ENCODE results near the gene CCDC171. TPM values are rescaled to one million over a fixed set of nuclear protein-coding genes. Genes with fewer than 3 reads are reported as not detected.

Gene CCDC171
- total RNA-seq, 1 donor, result 5.8 TPM

DNA sequence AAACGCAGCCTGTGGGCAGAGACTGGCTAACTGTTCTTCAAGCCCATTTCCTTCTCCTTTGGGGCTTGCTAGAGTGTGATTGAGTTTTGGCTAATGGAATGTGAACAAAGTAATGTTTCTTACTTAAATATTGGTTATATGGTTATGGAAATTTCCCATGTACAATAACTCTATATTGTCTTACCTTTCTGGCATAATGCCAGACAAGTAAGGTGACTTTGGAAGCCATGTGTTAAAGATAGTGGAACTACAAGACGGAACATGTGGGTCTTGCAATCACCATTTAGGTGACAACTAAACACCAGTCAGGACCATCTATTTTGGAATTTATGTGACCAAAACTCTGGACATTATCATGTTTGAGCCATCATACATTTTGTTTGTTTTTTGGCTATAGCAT, 260.2 kb downstream of the CCDC171 start:
- Histone ChIP-seq H4K20me1 (ENCODE audit: insufficient read depth, low read length) (no peaks in the 10 kb centered on the region), H2AFZ (ENCODE audit: low read length) (no peak overlapping the region), H3K27me3 (ENCODE audit: insufficient read depth, low read length) (no peaks in the 10 kb centered on the region), H3K4me3 (ENCODE audit: insufficient read depth, low read length) (no peak overlapping the region), H3K27ac (ENCODE audit: low read depth, low read length) (no peak overlapping the region), H3K4me1 (ENCODE audit: insufficient read depth, low read length) (no peaks in the 10 kb centered on the region), H3K4me2 (ENCODE audit: insufficient read depth, low read length) (no peak overlapping the region), H3K36me3 (ENCODE audit: insufficient read depth, low read length) (no peaks in the 10 kb centered on the region), H3K9me3 (ENCODE audit: low read depth, low read length) (no peaks in the 10 kb centered on the region), H3K79me2 (ENCODE audit: insufficient read depth, low read length) (no peaks in the 10 kb centered on the region)
- TF ChIP-seq, protein P1, sequence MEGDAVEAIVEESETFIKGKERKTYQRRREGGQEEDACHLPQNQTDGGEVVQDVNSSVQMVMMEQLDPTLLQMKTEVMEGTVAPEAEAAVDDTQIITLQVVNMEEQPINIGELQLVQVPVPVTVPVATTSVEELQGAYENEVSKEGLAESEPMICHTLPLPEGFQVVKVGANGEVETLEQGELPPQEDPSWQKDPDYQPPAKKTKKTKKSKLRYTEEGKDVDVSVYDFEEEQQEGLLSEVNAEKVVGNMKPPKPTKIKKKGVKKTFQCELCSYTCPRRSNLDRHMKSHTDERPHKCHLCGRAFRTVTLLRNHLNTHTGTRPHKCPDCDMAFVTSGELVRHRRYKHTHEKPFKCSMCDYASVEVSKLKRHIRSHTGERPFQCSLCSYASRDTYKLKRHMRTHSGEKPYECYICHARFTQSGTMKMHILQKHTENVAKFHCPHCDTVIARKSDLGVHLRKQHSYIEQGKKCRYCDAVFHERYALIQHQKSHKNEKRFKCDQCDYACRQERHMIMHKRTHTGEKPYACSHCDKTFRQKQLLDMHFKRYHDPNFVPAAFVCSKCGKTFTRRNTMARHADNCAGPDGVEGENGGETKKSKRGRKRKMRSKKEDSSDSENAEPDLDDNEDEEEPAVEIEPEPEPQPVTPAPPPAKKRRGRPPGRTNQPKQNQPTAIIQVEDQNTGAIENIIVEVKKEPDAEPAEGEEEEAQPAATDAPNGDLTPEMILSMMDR (IDR thresholded peaks at IDR 0.05; ENCODE audit: extremely low read depth, low read depth, low read length), result no peak
- no peak for DNase-seq (ENCODE audit: insufficient read length, low spot score, missing footprints)

DNA sequence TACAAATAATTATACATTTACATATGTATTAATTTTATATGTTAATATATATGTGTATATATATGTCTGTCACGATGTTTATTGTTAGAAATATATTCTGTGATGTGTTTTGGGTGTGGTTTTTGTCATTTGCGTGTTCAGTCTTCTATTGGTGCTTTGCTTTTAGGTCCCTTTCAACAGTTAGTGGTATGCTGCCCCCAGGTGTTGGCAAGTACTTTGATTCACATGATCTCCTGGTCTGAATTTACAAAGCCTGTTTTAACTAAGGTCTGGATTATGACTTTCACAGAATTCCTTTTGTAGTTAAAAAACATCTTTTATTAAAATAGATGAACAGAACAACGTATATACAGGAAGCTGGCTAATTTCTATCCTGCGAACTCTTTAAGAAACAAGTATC, 271.5 kb downstream of the CCDC171 start:
- Histone ChIP-seq H3K36me3 (ENCODE audit: insufficient read depth, low read length) (no peaks in the 10 kb centered on the region), H3K4me1 (ENCODE audit: insufficient read depth, low read length) (no peaks in the 10 kb centered on the region), H2AFZ (ENCODE audit: low read length) (no peak overlapping the region), H4K20me1 (ENCODE audit: insufficient read depth, low read length) (no peaks in the 10 kb centered on the region), H3K27me3 (ENCODE audit: insufficient read depth, low read length) (no peaks in the 10 kb centered on the region), H3K4me3 (ENCODE audit: insufficient read depth, low read length) (no peak overlapping the region), H3K9me3 (ENCODE audit: low read depth, low read length) (no peaks in the 10 kb centered on the region), H3K79me2 (ENCODE audit: insufficient read depth, low read length) (no peaks in the 10 kb centered on the region), H3K4me2 (ENCODE audit: insufficient read depth, low read length) (no peak overlapping the region), H3K27ac (ENCODE audit: low read depth, low read length) (no peak overlapping the region)
- TF ChIP-seq, protein P1 (IDR thresholded peaks at IDR 0.05; ENCODE audit: extremely low read depth, low read depth, low read length), result peak; percentile 32
- DNase-seq (ENCODE audit: insufficient read length, low spot score, missing footprints), result no peak

DNA sequence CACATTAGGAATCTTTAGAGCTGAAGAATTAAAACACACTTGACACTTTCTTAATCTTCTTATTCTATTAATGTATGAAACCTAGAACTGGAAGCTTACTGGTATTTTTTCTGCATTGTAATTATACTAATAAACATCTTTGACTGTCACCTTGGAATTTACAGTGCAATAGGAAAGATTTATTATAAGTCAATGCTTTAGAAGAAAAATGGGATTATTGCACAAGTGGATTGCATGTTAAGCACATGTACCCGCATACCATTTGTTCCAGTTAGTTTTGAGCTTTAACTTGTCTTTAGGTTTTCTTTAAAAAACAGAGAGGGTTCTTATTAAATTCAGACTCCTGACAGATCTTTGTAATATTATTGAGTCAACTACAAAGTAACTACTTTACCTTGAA, 278.5 kb downstream of the CCDC171 start:
- no peaks in the 10 kb centered on the region for H3K9me3 ChIP-seq (ENCODE audit: low read depth, low read length)
- no peak overlapping the region for H3K4me2 ChIP-seq (ENCODE audit: insufficient read depth, low read length)

DNA sequence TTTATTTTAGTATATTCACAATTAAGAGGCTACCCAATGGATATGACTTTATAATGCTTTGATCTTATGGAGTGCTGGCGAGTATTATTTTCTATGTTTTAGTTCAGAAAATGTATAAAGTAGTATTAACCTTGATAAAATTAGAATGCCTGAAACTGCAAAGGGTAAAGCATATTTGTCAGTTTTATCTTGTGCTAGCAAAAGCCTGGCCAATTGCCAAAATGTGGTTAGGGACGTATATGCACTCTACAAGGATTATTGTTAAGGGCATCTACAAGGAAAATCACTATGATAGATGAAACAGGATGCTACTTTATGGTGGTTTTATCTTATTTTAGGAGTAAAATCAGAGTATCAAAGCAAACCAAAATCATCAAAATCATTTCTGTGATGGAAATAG, 281.7 kb downstream of the CCDC171 start:
- peak; percentile 13 for DNase-seq (ENCODE audit: insufficient read length, low spot score, missing footprints)
- no peaks in the 10 kb centered on the region for H3K9me3 ChIP-seq (ENCODE audit: low read depth, low read length)
- no peaks in the 10 kb centered on the region for H3K27me3 ChIP-seq (ENCODE audit: insufficient read depth, low read length)
- no peak overlapping the region for H2AFZ ChIP-seq (ENCODE audit: low read length)
- H3K4me1 ChIP-seq (ENCODE audit: insufficient read depth, low read length), result no peaks in the 10 kb centered on the region
- H3K4me2 ChIP-seq (ENCODE audit: insufficient read depth, low read length), result no peak overlapping the region
- no peak overlapping the region for H3K27ac ChIP-seq (ENCODE audit: low read depth, low read length)
- H3K36me3 ChIP-seq (ENCODE audit: insufficient read depth, low read length), result no peaks in the 10 kb centered on the region
- H4K20me1 ChIP-seq (ENCODE audit: insufficient read depth, low read length), result no peaks in the 10 kb centered on the region
- no peak overlapping the region for H3K4me3 ChIP-seq (ENCODE audit: insufficient read depth, low read length)
- H3K79me2 ChIP-seq (ENCODE audit: insufficient read depth, low read length), result no peaks in the 10 kb centered on the region
- TF ChIP-seq, protein P1 (IDR thresholded peaks at IDR 0.05; ENCODE audit: extremely low read depth, low read depth, low read length), result no peak

More for the DNA sequence above, 278.5 kb downstream of the CCDC171 start:
- H3K4me1 ChIP-seq (ENCODE audit: insufficient read depth, low read length), result no peaks in the 10 kb centered on the region
- H3K27ac ChIP-seq (ENCODE audit: low read depth, low read length), result no peak overlapping the region
- H3K79me2 ChIP-seq (ENCODE audit: insufficient read depth, low read length), result no peaks in the 10 kb centered on the region
- no peak for DNase-seq (ENCODE audit: insufficient read length, low spot score, missing footprints)
- TF ChIP-seq, protein P1 (IDR thresholded peaks at IDR 0.05; ENCODE audit: extremely low read depth, low read depth, low read length), result no peak
- no peaks in the 10 kb centered on the region for H3K36me3 ChIP-seq (ENCODE audit: insufficient read depth, low read length)
- H2AFZ ChIP-seq (ENCODE audit: low read length), result no peak overlapping the region
- H3K27me3 ChIP-seq (ENCODE audit: insufficient read depth, low read length), result no peaks in the 10 kb centered on the region
- H4K20me1 ChIP-seq (ENCODE audit: insufficient read depth, low read length), result no peaks in the 10 kb centered on the region
- H3K4me3 ChIP-seq (ENCODE audit: insufficient read depth, low read length), result no peak overlapping the region

All from osteoblast (primary cell).